H1 (cell line): ENCODE results near the gene DAG1. TPM values are rescaled to one million over a fixed set of nuclear protein-coding genes. Genes with fewer than 3 reads are reported as not detected.

Experiments
- CTCF ChIA-PET: fragments of 300-600 bp; sonication (Branson Sonifier 250); formaldehyde crosslinking; loops from one replicate; lab custom pipeline; 2021; ENCODE audit not compliant: partially characterized antibody; lab: Charles Lee
- POLR2A ChIA-PET: fragments of 300-600 bp; sonication (Branson Sonifier 250); formaldehyde crosslinking; loops from one replicate; lab custom pipeline; 2021; ENCODE audit warnings: inconsistent platforms; ENCODE audit not compliant: partially characterized antibody; lab: Charles Lee
- DNase-seq, 2 experiments: peaks; one replicate each; pipeline versions ENCODE4 v3.0.0 to v3.0.0-alpha.2; 2010 to 2022; ENCODE audit warnings: low spot score in 2 of 2, low read depth in 1 of 2, mixed read lengths in 1 of 2
- FAIRE-seq: peaks from 2 replicates; lab custom pipeline; 2011; peaks lifted over from hg19 to GRCh38; lab: Jason Lieb, UNC
- H2AFZ ChIP-seq: 2 replicates; pipeline ENCODE4 v1.8.1; 2012; ENCODE audit warnings: low read length, inconsistent platforms
- H2AK5ac ChIP-seq: 2 replicates; pipeline ENCODE4 v1.6.1; 2013; ENCODE audit warnings: low read depth, low read length
- H2BK120ac ChIP-seq: replicated peaks from 2 replicates; pipeline ENCODE3; 2013; ENCODE audit warnings: low read depth, low read length, inconsistent platforms
- H2BK12ac ChIP-seq: 2 replicates; pipeline ENCODE4 v1.6.1; 2013; ENCODE audit warnings: low read depth, low read length
- H2BK15ac ChIP-seq: 2 replicates; pipeline ENCODE4 v1.6.1; 2013; ENCODE audit warnings: low read length
- H2BK20ac ChIP-seq: 2 replicates; pipeline ENCODE4 v1.6.1; 2013; ENCODE audit warnings: low read length
- H2BK5ac ChIP-seq: 2 replicates; pipeline ENCODE4 v1.6.1; 2013; ENCODE audit warnings: low read depth, low read length
- H3K14ac ChIP-seq: 2 replicates; pipeline ENCODE4 v1.6.1; 2013; ENCODE audit warnings: inconsistent platforms; ENCODE audit not compliant: insufficient read length
- H3K18ac ChIP-seq: 2 replicates; pipeline ENCODE4 v1.6.1; 2013; ENCODE audit warnings: low read length; ENCODE audit errors: extremely low read depth
- H3K23ac ChIP-seq: 2 replicates; pipeline ENCODE4 v1.6.1; 2013; ENCODE audit warnings: inconsistent platforms; ENCODE audit not compliant: insufficient read length
- H3K23me2 ChIP-seq: 2 replicates; pipeline ENCODE4 v1.6.1; 2013; ENCODE audit warnings: low read depth, low read length
- H3K27ac ChIP-seq: 2 replicates; pipeline ENCODE4 v1.6.1; 2011; ENCODE audit warnings: low read depth, low read length, inconsistent platforms
- H3K27me3 ChIP-seq, 4 experiments: replicated peaks in 1 of 4; 1 replicate in 1 of 4; 2 replicates in 3 of 4; pipeline versions ENCODE4 v1.6.1 to v1.8.1; 2011 to 2013; ENCODE audit warnings: low read length in 3 of 4, mild to moderate bottlenecking in 3 of 4, inconsistent platforms in 2 of 4, mixed read lengths in 2 of 4, moderate library complexity in 1 of 4; ENCODE audit not compliant: control insufficient read depth in 3 of 4, insufficient read depth in 3 of 4; ENCODE audit errors: extremely low read depth in 1 of 4
- H3K36me3 ChIP-seq, 4 experiments: 2 replicates each; pipeline versions ENCODE4 v1.6.1 to v1.8.1; 2011 to 2013; ENCODE audit warnings: mild to moderate bottlenecking in 4 of 4, low read length in 3 of 4, moderate library complexity in 2 of 4, control low read depth in 1 of 4, inconsistent platforms in 1 of 4; ENCODE audit not compliant: insufficient read depth in 4 of 4, control insufficient read depth in 2 of 4
- H3K4ac ChIP-seq: replicated peaks from 2 replicates; pipeline ENCODE3; 2013; ENCODE audit warnings: low read length, low read depth, mixed read lengths, inconsistent platforms; ENCODE audit not compliant: insufficient read length
- H3K4me1 ChIP-seq, 4 experiments: replicated peaks in 1 of 4; 1 replicate in 1 of 4; 2 replicates in 3 of 4; pipeline versions ENCODE4 v1.6.1 to v1.8.1; 2011 to 2013; ENCODE audit warnings: low read length in 3 of 4, inconsistent platforms in 2 of 4, mixed read lengths in 1 of 4; ENCODE audit not compliant: insufficient read depth in 4 of 4, control insufficient read depth in 3 of 4
- H3K4me2 ChIP-seq, 2 experiments: 2 replicates each; pipeline versions ENCODE4 v1.6.1 to v1.8.1; 2011 to 2013; ENCODE audit warnings: low read depth in 2 of 2, low read length in 2 of 2, control low read depth in 1 of 2, inconsistent platforms in 1 of 2, mild to moderate bottlenecking in 1 of 2; ENCODE audit not compliant: insufficient read depth in 1 of 2
- H3K4me3 ChIP-seq, 4 experiments: fragments of 200-600, 300-600 bp in 1 of 4; sonication (generic), shearing (Covaris generic), sonication (Bioruptor Twin) in 1 of 4; 2 replicates each; pipeline versions ENCODE4 v1.5.1 to v1.8.1; 2011 to 2016; ENCODE audit warnings: low read length in 4 of 4, low read depth in 3 of 4, control low read depth in 2 of 4, inconsistent platforms in 2 of 4, mild to moderate bottlenecking in 2 of 4, mixed read lengths in 1 of 4, moderate library complexity in 1 of 4; ENCODE audit not compliant: insufficient read depth in 2 of 4; ENCODE audit errors: extremely low read depth in 1 of 4
- H3K56ac ChIP-seq: replicated peaks from 2 replicates; pipeline ENCODE3; 2013; ENCODE audit warnings: low read depth, mild to moderate bottlenecking, mixed read lengths, low read length, inconsistent platforms; ENCODE audit not compliant: insufficient read length
- H3K79me1 ChIP-seq: 2 replicates; pipeline ENCODE4 v1.6.1; 2013; ENCODE audit warnings: low read depth, low read length, control low read depth
- H3K79me2 ChIP-seq, 2 experiments: 2 replicates each; pipeline versions ENCODE4 v1.6.1 to v1.8.1; 2012 to 2013; ENCODE audit warnings: low read length in 2 of 2, mild to moderate bottlenecking in 2 of 2, inconsistent platforms in 1 of 2; ENCODE audit not compliant: insufficient read depth in 2 of 2, control insufficient read depth in 1 of 2
- H3K9ac ChIP-seq, 4 experiments: replicated peaks in 1 of 4; 1 replicate in 1 of 4; 2 replicates in 3 of 4; pipeline versions ENCODE4 v1.6.1 to v1.8.1; 2011 to 2013; ENCODE audit warnings: low read depth in 3 of 4, low read length in 3 of 4, control low read depth in 2 of 4, mild to moderate bottlenecking in 2 of 4, moderate library complexity in 2 of 4, inconsistent platforms in 1 of 4; ENCODE audit errors: extremely low read depth in 1 of 4
- H3K9me3 ChIP-seq, 2 experiments: 2 replicates each; pipeline versions ENCODE4 v1.6.1 to v1.8.1; 2012 to 2013; ENCODE audit warnings: mild to moderate bottlenecking in 2 of 2, moderate library complexity in 2 of 2, control low read depth in 1 of 2, inconsistent platforms in 1 of 2, low read depth in 1 of 2, low read length in 1 of 2, mixed read lengths in 1 of 2; ENCODE audit not compliant: insufficient read depth in 2 of 2
- H4K20me1 ChIP-seq, 2 experiments: replicated peaks in 1 of 2; 2 replicates each; pipeline versions ENCODE3 to v1.8.1; 2011 to 2013; ENCODE audit warnings: inconsistent platforms in 2 of 2, low read length in 2 of 2, mild to moderate bottlenecking in 1 of 2; ENCODE audit not compliant: insufficient read depth in 2 of 2, control insufficient read depth in 1 of 2
- H4K5ac ChIP-seq: 2 replicates; pipeline ENCODE4 v1.6.1; 2013; ENCODE audit warnings: low read length, low read depth, mixed read lengths, inconsistent platforms; ENCODE audit not compliant: insufficient read length
- H4K8ac ChIP-seq: 2 replicates; pipeline ENCODE4 v1.8.0; 2013; ENCODE audit warnings: mild to moderate bottlenecking, moderate library complexity, low read length, inconsistent platforms; ENCODE audit not compliant: insufficient read depth; ENCODE audit errors: extremely low read depth
- H4K91ac ChIP-seq: replicated peaks from 2 replicates; pipeline ENCODE3; 2013; ENCODE audit warnings: low read length, mixed read lengths, inconsistent platforms; ENCODE audit not compliant: insufficient read length
- POLR2A ChIP-seq, 2 experiments: IDR thresholded peaks; 1 replicate in 1 of 2; 2 replicates in 1 of 2; pipeline ENCODE4 v1.6.1; 2011; ENCODE audit warnings: low read depth in 2 of 2, low read length in 2 of 2, mild to moderate bottlenecking in 2 of 2; ENCODE audit errors: control extremely low read depth in 1 of 2
- TBP ChIP-seq: IDR thresholded peaks from 2 replicates; pipeline ENCODE4 v1.6.1; 2011; ENCODE audit warnings: low read depth, low read length, improper control_type of control experiment
- WGBS, 2 experiments: shearing (Covaris generic) in 1 of 2; methylation state at CpG; one replicate each; pipeline versions ENCODE4 v1.1.6 to v1.1.7; 2013 to 2015; ENCODE audit warnings: low lambda C conversion rate in 2 of 2, mixed read lengths in 2 of 2, inconsistent platforms in 1 of 2, low coverage in 1 of 2, missing lambda C conversion rate in 1 of 2; ENCODE audit not compliant: insufficient replicate concordance in 2 of 2, insufficient coverage in 1 of 2, insufficient read length in 1 of 2; ENCODE audit errors: extremely low coverage in 1 of 2, missing lambda C conversion rate in 1 of 2; 5-methylcytosine and 5-hydroxymethylcytosine counted together
- polyA plus RNA-seq, 7 experiments: library from polyadenylated mRNA; depleted of rRNA in 3 of 7; stranded (reverse) in 5 of 7; unstranded in 2 of 7; fragments of >200 nt in 5 of 7; fragments of 200-250 nt in 2 of 7; gene quantifications; 1 replicate in 5 of 7; 2 replicates in 1 of 7; 4 replicates in 1 of 7; pipeline versions ENCODE4 v1.2.1 to v1.2.3, GENCODE V29; 2011 to 2013; ENCODE audit warnings: missing spikeins in 2 of 7, mixed read lengths in 2 of 7
- total RNA-seq: library from RNA; stranded (reverse); fragmentation: NEBNext Ultra II Directional; extraction: Animal tissue kit (Norgen Biotek cat#: 25700); gene quantifications from 2 replicates; pipeline ENCODE4 v1.2.1, GENCODE V29; 2021

Gene DAG1
- total and polyA plus RNA-seq, 2 of the 8 experiments (the other 6 are each of a cell fraction or from before 2014, with no cell fraction given): 97.5 to 138 TPM

- ChIA-PET CTCF (interaction anchor here (1.7 to 4.4 kb wide), 4 partner anchors 10 to 211 kb away, joined by 4 to 32 read pairs (median 8); partner anchors contain the start of gene DAG1), POLR2A (interaction anchor here (1.0 to 11.8 kb wide), 9 partner anchors 12 to 367 kb away, joined by 3 to 205 read pairs (median 4); partner anchors contain the start of genes DAG1, GPX1, RHOA and TCTA)
Observed at GRCh38 chr3:49460188-49460890, 9.7 kb upstream of the DAG1 start.

More at GRCh38 chr3:49460188-49460890, 9.7 kb upstream of the DAG1 start:
- H2BK5ac ChIP-seq: peak overlapping the region; percentile 98; the same call in 1 of the 2 replicates
- no peak for DNase-seq
- H3K9me3 ChIP-seq: no peaks in the 10 kb centered on the region
- no peaks in the 10 kb centered on the region for H3K79me2 ChIP-seq
- peak overlapping the region in 1 of 2 experiments; percentile 43; a peak in 1 of 4 replicates for H3K4me2 ChIP-seq
- no peak overlapping the region; the same call in none of the 2 replicates for H4K8ac ChIP-seq
- no peaks in the 10 kb centered on the region for H3K36me3 ChIP-seq
- no peaks in the 10 kb centered on the region for H3K79me1 ChIP-seq
- H2BK20ac ChIP-seq: peak overlapping the region; percentile 5
- peak overlapping the region; percentile 95 for H2BK120ac ChIP-seq
- peak overlapping the region; percentile 98 for H2AK5ac ChIP-seq
- no peak for FAIRE-seq
- H3K23me2 ChIP-seq: no peaks in the 10 kb centered on the region
- no peak overlapping the region; a peak in 1 of 8 replicates for H3K4me3 ChIP-seq
- no peak overlapping the region for H2AFZ ChIP-seq
- H3K18ac ChIP-seq: peak overlapping the region; percentile 100
- H4K20me1 ChIP-seq: no peaks in the 10 kb centered on the region
- peak overlapping the region; percentile 77 for H4K5ac ChIP-seq
- no peak for TF ChIP-seq TBP
- 0 out of 3 replicates have a peak, but pooled peaks of 1 of the 2 experiments have one; percentile 27 for TF ChIP-seq POLR2A (IDR thresholded peaks at IDR 0.05; ENCODE audit: control extremely low read depth in 1 of 2, low read depth in 2 of 2, low read length in 2 of 2)
- TF ChIP-seq, all 59 proteins: peak for 1
- Histone ChIP-seq H3K27me3 (no peaks in the 10 kb centered on the region), H3K14ac (no peak overlapping the region), H4K91ac (peak overlapping the region; percentile 99), H3K4me1 (peaks cover 16 to 33% (median 31%) of the 10 kb centered on the region in 4 experiments), H3K23ac (no peak overlapping the region), H3K27ac (peak overlapping the region; percentile 89), H3K9ac (no peak overlapping the region; a peak in 1 of 7 replicates), H2BK12ac (peak overlapping the region; percentile 99), H3K56ac (no peak overlapping the region), H3K4ac (peak overlapping the region; percentile 80), H2BK15ac (peak overlapping the region; percentile 65; the same call in 1 of the 2 replicates)
- WGBS, 2 experiments: 91% methylated on average over 1 of the region's 2 CpGs; no CpG with 5 or more reads in 1 of the 2 experiments
